AG04449 (cell line): ENCODE measurements around the gene NCOA3.
"Not testable (repeated sequence)": the region's sequence is repeated elsewhere in the genome, so short reads cannot be mapped to it uniquely, and the experiment has no call there.

Experiments
- CTCF ChIA-PET: fragments of 350-600 bp; formaldehyde crosslinking; extraction: SDS; loops from one replicate; lab custom pipeline; 2021; ENCODE audit warnings: antibody characterized with exemption; lab: Yijun Ruan, JAX
- POLR2A ChIA-PET: fragments of 400-600, 350-600 bp; formaldehyde crosslinking; extraction: SDS; loops from one replicate; lab custom pipeline; 2020; ENCODE audit warnings: antibody characterized with exemption, inconsistent platforms; lab: Yijun Ruan, JAX
- DNase-seq: peaks from one replicate; pipeline ENCODE4 v3.0.0-alpha.2; 2010; ENCODE audit warnings: low read depth, low spot score
- H3K4me3 ChIP-seq: 2 replicates; pipeline ENCODE4 v1.5.1; 2011; ENCODE audit warnings: low read depth, mild to moderate bottlenecking, control low read depth, low read length
- CTCF ChIP-seq: IDR thresholded peaks from one replicate; pipeline ENCODE4 v1.5.1; 2011; ENCODE audit warnings: mild to moderate bottlenecking, moderate library complexity, low read length, control low read depth, inconsistent platforms; ENCODE audit not compliant: insufficient read depth; ENCODE audit errors: missing control alignments

The NCOA3 gene

GRCh38 chr20:47506335-47506734 lies 4.6 kb downstream of the NCOA3 start:
- ChIA-PET CTCF (interaction anchor here (0.7 to 3.1 kb wide), 2 partner anchors 9 to 115 kb away, joined by 3 to 10 read pairs; no protein-coding TSS in a partner anchor), POLR2A (no interaction called here)
- no peak for DNase-seq
- TF ChIP-seq CTCF: no peak
- H3K4me3 ChIP-seq: no peak overlapping the region

DNA sequence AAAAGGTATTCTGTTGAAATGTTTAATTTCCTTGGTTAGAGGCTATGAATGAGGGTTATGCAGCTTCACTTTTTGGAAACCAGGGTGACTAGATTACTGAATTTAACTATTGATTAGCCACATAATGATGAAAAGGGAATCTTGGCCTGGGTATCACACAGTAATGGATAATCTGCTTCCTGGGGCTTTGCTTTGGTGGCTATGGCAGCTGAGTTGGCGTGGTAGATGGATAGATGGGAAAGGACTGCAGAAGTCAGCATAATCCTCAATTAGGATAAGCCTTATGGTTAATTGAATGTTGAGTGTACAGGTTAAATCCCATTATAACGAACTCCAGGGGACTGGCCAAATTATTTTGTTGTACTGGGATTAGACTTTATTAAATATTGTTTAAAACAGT lies 5.2 kb downstream of the NCOA3 start:
- CTCF ChIA-PET: interaction anchor here (0.7 to 3.1 kb wide), 2 partner anchors 8 to 114 kb away, joined by 3 to 10 read pairs; no protein-coding TSS in a partner anchor
- POLR2A ChIA-PET: no interaction called here
- TF ChIP-seq CTCF: no peak
- H3K4me3 ChIP-seq: no peak overlapping the region
- DNase-seq: no peak

DNA sequence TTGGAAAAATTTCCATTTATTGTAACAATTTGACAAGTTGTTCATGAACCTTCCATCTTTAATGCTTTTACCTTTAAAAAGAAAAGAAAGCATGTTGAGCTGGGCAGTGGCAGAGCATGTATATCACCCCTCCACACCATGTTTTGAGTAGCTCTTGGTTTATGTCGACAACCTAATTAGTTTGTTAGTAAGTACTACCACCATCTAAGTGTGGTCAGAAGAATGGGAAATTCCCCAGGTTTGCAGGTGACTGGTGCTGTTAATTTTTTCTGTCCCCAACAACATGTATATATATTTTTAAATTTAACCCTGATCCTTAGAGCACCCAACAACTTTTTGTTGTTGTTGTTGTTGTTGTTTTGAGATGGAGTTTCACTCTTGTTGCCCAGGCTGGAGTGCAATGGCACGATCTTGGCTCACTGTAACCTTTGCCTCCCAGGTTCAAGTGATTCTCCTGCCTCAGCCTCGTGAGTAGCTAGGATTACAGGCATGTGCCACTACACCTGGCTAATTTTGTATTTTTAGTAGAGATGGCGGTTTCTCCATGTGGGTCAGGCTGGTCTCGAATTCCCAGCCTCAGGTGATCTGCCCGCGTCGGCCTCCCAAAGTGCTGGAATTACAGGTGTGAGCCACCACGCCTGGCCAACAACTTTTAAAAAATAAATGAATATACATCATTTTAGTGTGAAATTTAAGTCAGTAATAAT lies 5.7 kb downstream of the NCOA3 start:
- H3K4me3 ChIP-seq, DNase-seq, POLR2A ChIA-PET: not testable (repeated sequence)
- CTCF ChIA-PET: interaction anchor here (3.1 kb wide), 1 partner anchor 114 kb away, joined by 10 read pairs; no protein-coding TSS in a partner anchor

DNA sequence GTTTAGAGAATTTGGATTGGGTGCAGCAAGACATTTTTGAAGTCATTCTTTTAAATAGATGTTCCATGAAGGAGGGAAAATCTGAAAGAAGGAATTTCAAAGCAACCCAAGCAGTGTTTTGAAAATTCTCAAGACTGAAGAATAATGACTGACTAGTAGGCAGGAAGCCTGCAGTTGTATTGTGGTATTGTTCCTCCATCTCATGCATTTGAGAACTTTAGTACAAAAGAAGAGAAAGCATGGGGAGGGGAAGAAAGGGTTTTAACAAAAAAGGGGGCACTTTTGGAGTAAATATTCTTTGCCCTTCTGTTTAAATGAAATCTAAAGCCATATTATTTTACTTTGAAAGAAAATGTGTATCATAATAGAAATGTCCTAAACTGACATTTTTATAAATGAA lies 6.6 kb downstream of the NCOA3 start:
- ChIA-PET CTCF (no interaction called here), POLR2A (interaction anchor here (1.1 kb wide), 1 partner anchor 169 kb away, joined by 3 read pairs; no protein-coding TSS in a partner anchor)
- no peak for TF ChIP-seq CTCF
- H3K4me3 ChIP-seq: no peak overlapping the region
- no peak for DNase-seq

DNA sequence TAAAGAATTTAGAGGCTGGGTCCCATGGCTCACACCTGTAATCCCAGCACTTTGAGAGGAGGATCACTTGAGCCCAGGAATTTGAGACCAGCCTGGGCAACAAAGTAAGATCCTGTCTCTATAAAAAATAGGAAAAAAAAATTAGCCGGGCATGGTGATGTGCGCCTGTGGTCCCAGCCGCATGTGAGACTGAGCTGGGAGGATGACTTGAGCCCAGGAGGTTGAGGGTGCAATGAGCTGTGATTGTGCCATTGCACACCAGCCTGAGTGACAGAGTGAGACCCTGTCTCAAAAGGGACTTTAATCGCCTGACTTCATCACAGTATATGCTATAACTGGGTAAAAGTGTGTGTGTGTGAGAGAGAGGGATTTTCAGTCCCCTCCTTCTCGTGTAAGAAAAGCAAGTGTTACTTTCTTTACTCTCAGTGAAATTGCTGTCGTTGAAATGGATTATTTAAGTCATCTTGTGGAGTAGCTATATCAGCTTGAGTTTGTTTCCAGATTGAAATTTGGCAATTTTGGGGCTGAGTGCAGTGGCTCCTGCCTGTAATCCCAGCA lies 7.5 kb downstream of the NCOA3 start:
- CTCF ChIA-PET: no interaction called here
- no peak for DNase-seq
- no peak for TF ChIP-seq CTCF
- H3K4me3 ChIP-seq: no peak overlapping the region
- POLR2A ChIA-PET: interaction anchor here (1.1 kb wide), 1 partner anchor 168 kb away, joined by 3 read pairs; no protein-coding TSS in a partner anchor

DNA sequence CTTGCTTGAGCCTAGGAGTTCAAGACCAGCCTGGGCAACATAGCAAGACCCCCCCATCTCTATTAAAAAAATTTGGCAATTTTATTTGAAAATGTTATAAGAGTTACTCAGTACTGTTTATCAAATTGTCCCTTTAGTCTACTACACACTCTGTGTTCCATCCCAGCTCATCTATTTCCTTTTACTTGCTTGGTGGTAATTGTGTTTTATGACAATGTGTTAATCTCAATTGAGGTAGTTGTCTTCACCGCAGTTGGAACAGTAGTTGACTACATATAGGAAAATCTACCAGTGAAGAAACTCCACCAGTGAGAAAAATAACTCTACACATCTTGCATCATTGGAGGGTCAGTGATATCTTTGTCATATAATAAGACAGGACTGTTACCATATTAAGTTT lies 8.0 kb downstream of the NCOA3 start:
- POLR2A ChIA-PET: no interaction called here
- no peak overlapping the region for H3K4me3 ChIP-seq
- CTCF ChIA-PET: no interaction called here
- no peak for DNase-seq
- no peak for TF ChIP-seq CTCF
